ENCODE measurements around the gene TGFBR2.

TGFBR2 gene

DNA sequence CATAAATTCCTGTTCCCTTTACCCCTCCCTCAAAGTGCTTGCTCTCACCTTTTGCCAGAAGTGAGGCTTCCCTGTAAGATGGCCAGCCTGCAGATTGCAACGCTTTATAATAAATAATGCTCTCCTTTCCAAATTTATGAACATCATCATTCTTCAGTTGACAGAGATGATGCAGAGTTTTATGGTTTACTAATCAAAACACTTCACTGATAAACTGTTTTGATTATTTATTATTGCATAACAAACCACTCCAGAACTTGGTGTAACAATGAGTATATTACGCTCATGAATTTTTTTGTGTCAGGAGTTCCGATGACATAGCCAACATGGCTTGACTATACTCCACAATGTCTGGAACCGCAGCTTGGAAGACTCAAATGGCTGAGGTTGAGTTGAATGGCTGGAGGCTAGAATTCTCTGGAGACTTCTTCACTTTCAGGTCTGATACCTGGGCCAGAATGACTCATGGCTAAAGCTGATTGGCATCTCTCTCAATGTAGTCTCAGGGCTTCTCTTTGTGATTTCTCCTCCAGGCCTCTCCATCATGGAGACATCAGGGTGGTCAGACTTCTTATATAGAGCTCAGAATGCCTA lies 27.3 kb upstream of the TGFBR2 start:
- TF ChIP-seq CTCF (conservative IDR thresholded peaks at IDR 0.05), result no peak
- no peak overlapping the region for H3K27ac ChIP-seq

- no peak overlapping the region for H3K27ac ChIP-seq
- TF ChIP-seq CTCF (conservative IDR thresholded peaks at IDR 0.05), result no peak
Observed at GRCh38 chr3:30581067-30581585, 25.3 kb upstream of the TGFBR2 start.

DNA sequence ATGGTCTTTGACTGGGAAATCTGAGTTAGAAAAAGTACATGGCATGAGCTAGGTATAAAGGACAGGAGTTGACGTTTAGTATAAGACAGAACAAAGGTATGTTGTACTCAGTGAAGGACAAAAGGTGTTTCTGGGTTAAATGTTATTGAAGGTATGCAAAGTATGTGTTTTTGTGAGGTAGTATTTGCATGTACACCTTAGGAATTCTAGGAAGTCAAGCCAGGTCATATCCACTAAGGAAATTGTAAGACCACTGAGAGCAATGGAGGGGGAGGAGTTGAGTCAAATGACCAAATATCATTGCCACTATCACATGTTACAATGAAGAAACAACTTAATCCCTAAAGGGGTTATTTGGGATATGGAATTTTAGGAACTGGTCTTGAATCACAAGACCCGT lies 24.4 kb upstream of the TGFBR2 start:
- TF ChIP-seq CTCF (conservative IDR thresholded peaks at IDR 0.05), result no peak
- H3K27ac ChIP-seq, result no peak overlapping the region

- TF ChIP-seq CTCF (conservative IDR thresholded peaks at IDR 0.05), result no peak
- H3K27ac ChIP-seq, result no peak overlapping the region
Observed at GRCh38 chr3:30583973-30584372, 22.4 kb upstream of the TGFBR2 start.

DNA sequence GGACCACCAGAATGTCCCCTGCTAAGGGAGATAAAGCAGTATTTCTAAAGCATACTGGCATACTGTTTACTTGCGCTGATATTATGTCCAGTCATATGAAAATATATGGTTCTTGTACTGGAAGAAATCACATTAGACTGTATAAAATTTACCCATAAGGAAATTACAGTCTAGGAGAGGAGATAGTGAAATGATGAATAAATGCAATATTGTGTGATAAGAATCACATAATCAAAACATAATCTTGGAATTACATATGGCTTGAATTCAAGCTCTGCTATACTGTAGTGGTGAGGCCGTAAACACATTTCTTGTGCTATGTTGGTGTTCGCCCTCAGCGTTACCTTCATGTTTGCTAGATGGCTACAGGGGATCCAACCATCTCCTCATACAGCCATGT lies 20.7 kb upstream of the TGFBR2 start:
- no peak overlapping the region for H3K27ac ChIP-seq
- TF ChIP-seq CTCF (conservative IDR thresholded peaks at IDR 0.05), result no peak

DNA sequence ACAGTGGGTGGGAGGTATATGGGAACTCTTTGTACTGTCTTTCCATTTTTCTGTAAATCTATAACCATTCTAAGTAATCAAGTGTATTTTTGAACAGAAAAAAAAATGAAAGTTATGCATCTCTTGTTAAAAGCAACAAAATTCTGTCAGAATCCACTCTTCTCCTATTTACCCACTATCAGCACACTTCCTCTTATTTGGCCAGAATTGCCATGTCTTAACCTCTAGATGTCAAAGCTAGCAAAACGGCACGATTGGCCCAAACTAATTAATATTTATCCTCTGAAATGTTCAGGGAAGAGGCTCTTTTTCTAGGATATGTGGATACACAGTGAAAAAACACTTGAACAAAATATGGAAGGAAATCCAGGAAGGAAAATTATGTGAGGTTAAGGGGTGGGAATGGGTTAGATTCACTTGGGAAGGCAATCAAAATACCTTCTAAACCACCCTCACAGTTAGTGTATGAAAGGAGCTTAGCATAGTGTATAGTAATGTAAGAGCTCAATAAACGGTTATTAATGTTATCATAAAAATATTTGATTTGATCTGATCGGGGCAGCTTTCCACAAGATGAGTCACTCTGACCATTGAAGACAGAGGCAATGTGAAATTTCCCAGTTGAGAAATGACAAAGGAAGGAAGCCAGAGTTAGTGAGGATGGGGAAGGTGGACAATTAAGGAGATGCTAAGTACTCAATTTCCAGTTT lies 20.1 kb upstream of the TGFBR2 start:
- no peak overlapping the region for H3K27ac ChIP-seq
- TF ChIP-seq CTCF (conservative IDR thresholded peaks at IDR 0.05), result no peak

GRCh38 chr3:30586806-30587486 lies 19.5 kb upstream of the TGFBR2 start:
- H3K27ac ChIP-seq, result no peak overlapping the region

More at GRCh38 chr3:30586806-30587486, 19.5 kb upstream of the TGFBR2 start:
- no peak for TF ChIP-seq CTCF (conservative IDR thresholded peaks at IDR 0.05)
